ENCODE results near the gene TTI1.

- no peak for TF ChIP-seq CTCF (IDR thresholded peaks at IDR 0.05; ENCODE audit: insufficient read depth, low read depth, low read length)
- TF ChIP-seq EZH2 (IDR thresholded peaks at IDR 0.05; ENCODE audit: insufficient read depth, low read length), result no peak
Measured at GRCh38 chr20:38023181-38024001, 9.9 kb downstream of the TTI1 start.
